Retina (tissue), 1 donor: ENCODE results near the gene CCL24.
"Not testable (repeated sequence)": the region's sequence is repeated elsewhere in the genome, so short reads cannot be mapped to it uniquely, and the experiment has no call there.

ENCODE experiments used
- DNase-seq: peaks from one replicate; pipeline ENCODE4 v3.0.0-alpha.2; 2016

The CCL24 gene, protein sequence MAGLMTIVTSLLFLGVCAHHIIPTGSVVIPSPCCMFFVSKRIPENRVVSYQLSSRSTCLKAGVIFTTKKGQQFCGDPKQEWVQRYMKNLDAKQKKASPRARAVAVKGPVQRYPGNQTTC

GRCh38 chr7:75813781-75814236 lies at the start of gene CCL24:
Gene CCL24 (minus strand): TSS chr7:75813806. CDS start chr7:75813715, 91 bp downstream.
- DNase-seq = no peak

GRCh38 chr7:75861636-75862035 lies 48.0 kb upstream of the CCL24 start:
- no peak for DNase-seq

DNA sequence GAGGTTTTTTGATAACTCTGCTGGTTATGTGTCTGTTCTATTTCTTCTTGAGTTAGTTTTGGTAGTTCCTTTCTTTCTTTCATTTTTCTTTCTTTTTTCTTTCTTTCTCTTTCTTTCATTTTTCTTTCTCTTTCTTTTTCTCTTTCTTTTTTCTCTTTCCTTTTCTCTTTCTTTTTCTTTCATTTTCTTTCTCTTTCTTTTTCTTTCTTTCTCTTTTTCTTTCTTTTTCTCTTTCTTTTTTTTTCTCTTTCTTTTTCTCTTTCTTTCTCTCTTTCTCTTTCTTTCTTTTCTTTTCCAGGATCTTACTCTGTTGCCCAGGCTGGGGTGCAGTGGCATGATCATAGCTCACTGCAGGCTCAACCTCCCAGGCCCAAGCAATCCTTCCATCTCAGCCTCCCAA lies 44.8 kb upstream of the CCL24 start:
- no peak for DNase-seq

GRCh38 chr7:75856536-75856935 lies 42.9 kb upstream of the CCL24 start:
- no peak for DNase-seq

DNA sequence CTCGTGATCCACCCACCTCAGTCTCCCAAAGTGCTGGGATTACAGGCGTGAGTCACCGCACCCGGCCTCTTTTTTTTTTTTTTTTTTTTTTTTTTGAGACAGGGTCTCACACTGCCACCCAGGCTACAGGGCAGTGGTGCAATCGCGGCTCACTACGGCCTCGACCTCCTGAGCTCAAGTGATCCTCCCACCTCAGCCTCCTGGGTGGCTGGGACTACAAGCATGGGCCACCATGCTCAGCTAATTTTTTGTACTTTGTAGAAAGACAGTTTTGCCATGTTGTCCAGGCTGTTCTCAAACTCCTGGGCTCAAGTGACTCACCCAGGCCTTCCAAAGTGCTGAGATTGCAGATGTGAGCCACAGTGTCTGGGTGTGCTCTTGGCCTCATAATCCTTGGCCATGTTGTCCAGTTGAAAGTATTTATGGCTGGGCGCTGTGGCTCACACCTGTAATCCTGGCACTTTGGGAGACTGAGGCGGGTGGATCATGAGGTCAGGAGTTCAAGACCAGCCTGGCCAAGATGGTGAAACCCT lies 41.3 kb upstream of the CCL24 start:
- not testable (repeated sequence) for DNase-seq

- DNase-seq = no peak
These were observed 40.6 kb upstream of the CCL24 start for GRCh38 chr7:75854233-75854632.

- DNase-seq = no peak
These were observed 36.6 kb upstream of the CCL24 start for GRCh38 chr7:75850235-75850634.

DNA sequence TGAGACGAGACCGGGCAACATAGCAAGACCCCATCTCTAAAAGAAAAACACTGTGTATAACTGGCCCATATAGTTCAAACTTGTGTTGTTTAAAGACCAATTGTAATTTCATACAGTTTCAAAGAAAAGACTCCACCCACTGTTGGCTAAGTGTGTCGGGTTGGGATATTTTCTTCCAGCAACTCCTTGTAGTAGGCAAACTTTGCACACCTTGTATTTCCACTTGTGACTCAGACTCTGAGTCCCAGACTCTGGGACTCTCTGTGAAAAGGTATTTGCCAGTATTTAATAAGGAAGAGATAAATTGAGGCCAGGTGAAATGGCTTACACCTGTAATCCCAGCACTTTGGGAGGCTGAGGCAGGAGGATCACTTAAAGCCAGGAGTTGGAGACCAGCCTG lies 36.0 kb upstream of the CCL24 start:
- no peak for DNase-seq

DNA sequence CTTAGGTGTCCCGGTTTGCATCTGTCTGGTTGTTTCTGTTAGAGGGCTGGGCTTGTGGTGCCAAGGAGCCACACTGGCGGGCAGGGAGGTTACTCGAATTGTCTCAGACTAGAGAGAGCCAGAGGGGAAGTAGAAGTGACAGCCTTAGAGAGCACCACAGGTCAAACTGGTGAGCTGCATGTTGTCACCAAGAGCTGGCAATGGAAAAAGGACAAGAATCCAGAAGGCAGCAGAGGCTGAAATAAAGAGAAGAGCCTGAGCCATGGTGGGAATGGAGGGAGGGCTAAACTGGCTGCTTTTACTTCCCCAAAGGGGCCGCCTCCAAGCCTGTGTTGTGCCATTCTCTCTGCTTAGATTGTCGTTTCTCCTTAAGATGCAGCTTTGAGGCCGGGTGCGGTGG lies 34.1 kb upstream of the CCL24 start:
- DNase-seq = no peak

DNA sequence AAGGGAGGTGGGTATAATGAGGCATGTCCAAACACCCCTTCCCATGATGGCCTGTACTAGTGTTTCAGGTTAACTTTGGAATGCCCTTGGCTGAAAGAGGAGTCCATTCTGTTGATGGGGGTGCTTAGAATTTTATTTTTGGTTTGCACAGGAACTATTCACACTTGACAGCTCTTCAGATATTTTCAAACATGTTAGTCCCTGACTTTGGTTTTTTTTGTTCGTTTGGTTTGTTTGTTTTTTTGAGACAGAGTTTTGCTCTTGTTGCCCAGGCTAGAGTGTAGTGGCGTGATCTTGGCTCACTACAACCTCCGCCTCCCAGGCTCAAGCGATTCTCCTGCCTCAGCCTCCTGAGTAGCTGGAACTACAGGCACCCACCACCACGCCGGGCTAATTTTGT lies 31.5 kb upstream of the CCL24 start:
- DNase-seq = not testable (repeated sequence)

GRCh38 chr7:75844158-75844557 lies 30.6 kb upstream of the CCL24 start:
- no peak for DNase-seq

- DNase-seq = no peak
These were observed 30.1 kb upstream of the CCL24 start for GRCh38 chr7:75843613-75844116.

DNA sequence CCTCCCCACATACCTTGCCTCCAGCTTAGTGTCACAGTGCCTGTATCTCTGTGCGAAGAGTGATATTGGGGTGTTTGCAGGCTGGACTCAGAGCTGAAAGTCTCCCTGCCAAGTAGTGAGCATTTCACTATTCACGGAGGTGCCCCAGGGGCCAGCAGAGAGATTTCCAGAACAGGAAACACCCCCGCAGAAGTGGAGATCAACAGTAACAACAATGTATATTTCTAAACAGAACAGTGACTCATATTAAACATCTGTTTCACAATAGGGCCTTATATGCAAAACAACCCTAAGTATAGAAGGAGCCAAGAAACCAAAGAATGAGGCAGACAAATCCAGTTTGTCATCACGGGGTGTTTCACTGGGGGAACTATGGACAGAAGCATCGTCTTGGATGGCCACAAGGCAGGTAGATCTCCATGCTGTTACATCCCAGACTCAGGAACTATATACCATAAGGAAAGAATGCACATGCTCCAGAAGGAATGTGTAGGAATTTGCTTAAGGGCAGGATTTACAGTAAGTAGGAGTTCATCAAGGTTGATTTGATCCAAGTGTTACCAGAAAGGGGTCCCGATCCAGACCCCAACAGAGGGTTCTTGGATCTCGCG lies 29.3 kb upstream of the CCL24 start:
- DNase-seq = no peak

DNA sequence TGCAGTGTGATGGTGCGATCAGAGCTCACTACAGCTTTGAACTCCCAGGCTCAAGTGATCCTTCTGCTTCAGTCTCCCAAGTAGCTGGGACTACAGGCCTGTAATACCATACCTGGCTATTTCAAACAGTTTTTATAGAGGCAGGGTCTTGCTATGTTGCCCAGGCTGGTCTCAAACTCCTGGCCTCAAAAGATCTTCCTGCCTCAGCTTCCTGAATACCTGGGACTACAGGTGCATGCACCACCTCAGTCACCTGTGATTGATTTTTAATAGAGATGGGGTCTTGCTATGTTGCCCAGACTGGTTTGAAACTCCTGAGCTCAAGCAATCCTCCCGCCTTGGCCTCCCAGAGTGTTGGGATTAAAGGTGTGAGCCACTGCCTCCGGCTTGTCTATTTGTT lies 26.4 kb upstream of the CCL24 start:
- no peak for DNase-seq

- not testable (repeated sequence) for DNase-seq
These were observed 24.8 kb upstream of the CCL24 start for GRCh38 chr7:75838281-75838930.

DNA sequence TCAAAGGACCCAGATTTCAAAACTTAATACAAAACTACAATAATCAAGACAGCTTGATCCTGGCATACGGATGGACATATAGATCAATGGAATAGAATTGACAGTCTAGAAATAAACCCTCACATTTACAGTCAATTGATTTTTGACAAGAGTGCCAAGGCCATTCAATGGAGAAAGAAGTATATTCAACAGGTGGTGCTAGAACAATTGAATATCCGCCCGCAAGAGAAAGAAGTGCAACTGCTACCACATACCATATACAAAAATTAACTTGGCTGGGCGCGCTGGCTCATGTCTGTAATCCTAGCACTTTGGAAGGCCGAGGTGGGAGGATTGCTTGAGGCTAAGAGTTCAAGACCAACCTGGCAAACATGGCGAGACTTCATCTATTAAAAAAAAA lies 23.2 kb upstream of the CCL24 start:
- DNase-seq = no peak

DNA sequence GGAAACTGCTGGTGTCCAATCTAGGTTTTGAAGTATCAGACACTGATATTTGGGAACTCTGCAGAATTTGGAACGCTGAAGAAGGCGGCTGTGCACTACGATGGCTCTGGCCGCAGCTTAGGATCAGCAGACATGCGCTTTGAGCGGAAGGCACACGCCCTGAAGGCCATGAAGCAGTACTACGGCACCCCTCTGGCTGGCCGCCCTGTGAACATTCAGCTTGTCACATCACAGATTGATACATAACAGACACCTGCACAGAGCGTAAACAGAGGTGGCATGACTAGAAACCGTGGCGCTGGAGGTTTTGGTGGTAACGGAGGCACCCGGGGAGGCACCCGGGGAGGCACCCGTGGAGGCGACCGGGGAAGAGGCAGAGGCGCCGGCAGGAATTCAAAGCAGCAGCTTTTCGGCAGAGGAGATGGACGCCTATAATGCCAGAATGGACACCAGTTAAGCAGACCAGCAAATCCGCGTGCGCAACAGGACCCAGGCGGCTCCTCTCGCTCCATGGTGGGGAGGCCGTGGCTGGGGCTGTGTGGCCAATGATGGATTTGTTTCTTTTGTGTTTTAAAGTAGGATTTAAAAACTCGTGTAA lies 22.2 kb upstream of the CCL24 start:
- DNase-seq = no peak

- not testable (repeated sequence) for DNase-seq
These were observed 20.1 kb upstream of the CCL24 start for GRCh38 chr7:75833662-75834061.

DNA sequence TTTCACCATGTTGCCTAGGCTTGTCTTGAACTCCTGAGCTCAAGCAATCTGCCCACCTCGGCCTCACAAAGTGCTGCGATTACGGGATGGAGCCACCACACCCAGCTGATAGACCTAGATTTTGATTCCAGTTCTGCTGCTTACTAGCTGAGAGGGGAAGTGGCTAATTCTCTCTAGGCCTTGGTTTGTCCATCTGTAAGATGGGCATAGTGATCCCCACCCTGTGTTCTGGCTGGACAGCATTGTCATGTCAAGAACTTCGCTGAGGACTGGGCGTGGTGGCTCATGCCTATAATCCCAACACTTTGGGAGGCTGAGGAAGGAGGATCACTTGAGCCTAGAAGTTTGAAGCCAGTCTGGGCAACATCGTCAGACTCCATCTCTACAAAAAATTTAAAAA lies 17.4 kb upstream of the CCL24 start:
- DNase-seq = no peak

DNA sequence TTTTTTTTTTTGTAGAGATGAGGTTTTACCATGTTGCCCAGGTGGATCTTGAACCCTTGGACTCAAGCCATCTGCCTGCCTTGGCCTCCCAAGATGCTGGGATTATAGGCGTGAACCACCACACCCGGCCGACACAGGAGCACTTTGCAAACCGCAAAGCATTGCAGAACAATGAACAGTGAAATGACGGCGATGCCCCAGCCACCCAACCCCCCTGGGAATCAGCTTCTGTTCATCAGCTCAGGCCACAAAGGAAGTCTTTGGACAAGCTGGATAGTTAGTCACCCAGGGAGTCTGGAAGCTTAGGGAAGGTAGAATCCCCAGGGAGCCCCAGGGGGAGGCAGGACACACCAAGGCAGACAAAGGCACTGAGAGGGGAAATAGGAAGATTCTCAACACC lies 16.1 kb upstream of the CCL24 start:
- not testable (repeated sequence) for DNase-seq

GRCh38 chr7:75823198-75823910 lies 9.7 kb upstream of the CCL24 start:
- DNase-seq = no peak

DNA sequence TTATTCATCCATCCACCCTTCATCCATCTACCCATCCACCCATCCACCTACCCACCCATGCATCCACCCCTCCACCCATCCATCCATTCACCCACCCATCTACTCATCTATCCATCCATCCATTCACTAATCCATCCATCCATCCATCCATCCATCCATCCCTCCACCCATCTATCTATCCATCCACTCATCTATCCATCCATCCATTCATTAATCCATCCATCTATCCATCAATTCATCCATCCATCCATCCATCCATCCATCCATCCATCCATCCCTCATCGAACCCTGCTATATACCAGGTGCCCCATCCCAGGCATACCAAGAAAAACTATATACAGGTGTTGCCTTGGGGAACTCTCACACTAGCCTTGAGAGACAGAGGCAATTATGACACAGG lies 7.1 kb upstream of the CCL24 start:
- DNase-seq = no peak

GRCh38 chr7:75819711-75820110 lies 6.1 kb upstream of the CCL24 start:
- DNase-seq = no peak
